GM19023 (cell line): ENCODE results near the gene EPB41L1.

ENCODE experiments used
- ATAC-seq: cut with Tn5 transposase; IDR thresholded peaks from one replicate; pipeline ENCODE4 v1.9.1; 2021; ENCODE audit warnings: mild to moderate bottlenecking, moderate library complexity; ENCODE audit not compliant: unreplicated experiment

The EPB41L1 gene

DNA sequence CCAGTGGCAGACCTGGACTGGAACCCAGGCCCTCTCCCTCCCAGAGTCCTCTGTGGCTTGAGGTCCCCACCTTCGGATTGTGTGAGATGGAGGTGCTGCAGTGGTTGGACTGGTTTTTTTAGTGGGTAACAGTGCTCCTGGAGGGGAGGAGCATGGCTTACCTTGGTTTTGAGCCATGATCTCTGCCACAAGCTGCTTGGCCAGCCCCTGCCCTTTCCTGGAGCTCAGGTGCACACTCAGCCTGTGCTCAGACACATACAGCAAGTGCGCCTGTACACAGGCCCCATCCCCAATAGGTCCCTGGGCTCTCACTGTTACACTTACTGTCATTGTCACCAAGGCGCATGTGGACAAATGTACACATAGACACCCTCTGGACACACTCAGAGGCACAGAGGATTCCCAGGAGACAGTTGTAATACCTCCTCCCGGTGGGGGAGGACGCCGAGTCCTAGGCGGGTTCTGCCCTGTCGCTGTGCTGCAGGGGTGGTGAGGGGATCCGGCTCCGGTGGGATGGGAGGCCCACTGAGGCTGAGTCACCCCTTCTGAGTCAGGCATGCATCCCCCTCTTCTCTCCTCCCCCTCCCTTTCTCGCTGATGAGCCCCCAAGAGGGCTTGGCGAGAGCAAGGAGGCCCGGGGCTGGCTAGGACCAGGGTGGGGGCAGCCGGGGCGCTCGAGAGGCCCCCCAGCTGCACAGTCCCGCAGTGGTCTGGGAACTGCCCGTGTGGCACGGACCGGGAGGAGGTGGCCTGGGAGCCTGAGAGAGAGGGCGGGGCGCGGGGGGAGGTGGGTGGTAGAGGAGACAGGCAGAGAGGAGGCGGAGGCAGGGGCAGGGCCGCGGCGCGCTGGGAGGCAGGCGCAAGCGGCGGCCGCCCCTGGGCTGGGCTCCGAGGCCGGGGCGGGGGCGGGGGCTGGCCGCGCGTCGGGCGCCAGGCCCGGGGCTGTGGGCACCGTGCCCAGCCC is 522 bp upstream of the EPB41L1 start:
- no peak for ATAC-seq

DNA sequence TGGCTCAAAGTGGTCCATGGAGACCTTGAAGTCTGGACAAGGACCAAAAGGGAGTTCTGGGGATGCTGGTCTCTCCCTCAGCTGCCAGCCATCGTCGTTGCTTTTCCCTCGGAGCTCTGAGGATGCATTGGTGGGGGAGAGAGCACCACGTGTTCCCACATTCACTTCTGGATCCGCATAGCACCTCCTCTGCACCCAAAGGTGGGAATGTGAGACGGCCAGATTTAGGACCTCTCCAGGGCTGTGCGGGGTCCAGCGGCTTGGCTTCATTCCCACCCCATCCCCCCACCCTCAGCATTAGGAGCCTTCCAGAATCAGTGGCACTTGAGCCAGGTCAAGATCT is 1.1 kb downstream of the EPB41L1 start:
- ATAC-seq: no peak

DNA sequence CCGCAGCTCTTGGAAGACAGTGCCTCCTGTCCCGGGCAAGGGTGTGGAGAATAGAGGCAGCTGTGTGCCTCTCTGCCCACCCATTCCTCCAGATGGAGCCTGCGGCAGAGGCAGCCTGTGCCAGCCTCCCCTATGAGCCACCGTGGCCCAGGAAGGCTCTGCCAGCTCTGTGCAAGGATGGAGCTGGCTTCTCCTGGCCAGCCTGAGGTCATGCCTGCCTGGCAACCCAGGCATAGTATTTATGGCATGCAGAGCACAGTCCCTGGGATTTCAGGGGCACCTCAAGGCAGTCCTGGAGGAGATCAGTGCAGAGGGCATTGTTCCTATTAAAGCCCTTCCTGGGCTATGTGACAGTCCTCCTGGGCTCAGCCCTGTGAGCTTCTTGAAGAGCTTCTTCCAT is 1.5 kb downstream of the EPB41L1 start:
- ATAC-seq: no peak

GRCh38 chr20:36157610-36158009 is 3.1 kb downstream of the EPB41L1 start:
- no peak for ATAC-seq

DNA sequence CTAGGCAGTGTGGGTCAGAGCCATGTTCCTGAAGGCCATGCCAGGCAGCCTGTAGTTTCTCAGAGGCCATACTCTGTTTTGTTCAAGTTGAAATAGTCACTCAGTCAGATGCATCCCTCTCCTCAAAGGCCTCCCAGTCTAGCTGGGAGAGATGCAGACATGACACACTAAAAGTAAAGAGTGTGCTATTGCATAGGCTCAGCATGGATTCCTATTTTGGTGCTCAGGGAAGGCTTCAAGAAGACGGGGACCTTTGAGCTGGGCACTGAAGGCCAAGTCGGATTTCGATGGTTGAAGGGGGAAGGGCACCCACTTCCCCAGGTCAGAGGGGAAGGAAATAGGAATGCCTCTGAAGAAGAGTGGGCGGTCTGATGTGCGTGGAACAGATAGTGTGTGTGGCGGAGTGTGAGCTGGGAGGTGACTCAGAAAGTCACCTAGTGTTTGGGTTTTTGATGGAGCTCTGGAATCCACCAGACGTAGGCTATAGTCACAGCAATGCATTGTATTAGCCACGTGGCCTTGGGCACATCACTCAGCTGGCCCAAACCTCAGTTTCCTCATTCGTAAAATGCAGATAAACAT is 3.7 kb downstream of the EPB41L1 start:
- ATAC-seq: no peak

GRCh38 chr20:36159833-36160232 is 5.3 kb downstream of the EPB41L1 start:
- no peak for ATAC-seq

DNA sequence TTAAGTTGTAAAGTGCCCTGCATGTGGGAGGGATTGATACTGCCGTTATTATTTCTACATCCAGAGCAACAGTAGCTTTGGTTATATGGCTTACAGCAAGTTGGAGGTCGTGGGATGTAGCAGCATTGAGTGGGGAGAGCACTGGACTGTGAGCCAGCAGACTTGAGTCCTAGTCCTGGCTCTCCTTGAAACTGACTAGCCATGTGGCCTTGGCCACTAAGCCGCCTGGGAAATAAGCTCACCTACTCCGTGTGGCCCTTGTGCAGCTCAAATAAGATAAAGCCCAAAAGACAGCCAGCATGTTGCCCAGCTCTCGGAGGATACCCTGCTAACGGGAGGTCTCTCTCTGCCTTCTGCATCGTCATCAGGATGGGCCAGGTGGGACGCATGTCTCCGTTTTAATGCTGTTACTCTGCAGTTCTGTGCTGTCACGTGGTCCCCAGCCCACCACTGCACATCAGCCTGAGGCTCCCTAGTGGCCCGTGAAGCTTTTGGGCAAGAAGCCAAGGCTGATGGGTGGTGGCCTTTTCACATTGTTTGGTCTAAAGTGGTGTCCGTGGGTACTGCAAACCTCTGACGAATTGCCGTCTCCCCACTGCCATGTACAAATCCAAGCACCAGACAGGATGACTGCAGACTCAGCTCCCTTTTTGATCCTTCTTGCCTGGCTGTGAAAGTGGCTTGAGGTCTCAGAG is 7.9 kb downstream of the EPB41L1 start:
- no peak for ATAC-seq

DNA sequence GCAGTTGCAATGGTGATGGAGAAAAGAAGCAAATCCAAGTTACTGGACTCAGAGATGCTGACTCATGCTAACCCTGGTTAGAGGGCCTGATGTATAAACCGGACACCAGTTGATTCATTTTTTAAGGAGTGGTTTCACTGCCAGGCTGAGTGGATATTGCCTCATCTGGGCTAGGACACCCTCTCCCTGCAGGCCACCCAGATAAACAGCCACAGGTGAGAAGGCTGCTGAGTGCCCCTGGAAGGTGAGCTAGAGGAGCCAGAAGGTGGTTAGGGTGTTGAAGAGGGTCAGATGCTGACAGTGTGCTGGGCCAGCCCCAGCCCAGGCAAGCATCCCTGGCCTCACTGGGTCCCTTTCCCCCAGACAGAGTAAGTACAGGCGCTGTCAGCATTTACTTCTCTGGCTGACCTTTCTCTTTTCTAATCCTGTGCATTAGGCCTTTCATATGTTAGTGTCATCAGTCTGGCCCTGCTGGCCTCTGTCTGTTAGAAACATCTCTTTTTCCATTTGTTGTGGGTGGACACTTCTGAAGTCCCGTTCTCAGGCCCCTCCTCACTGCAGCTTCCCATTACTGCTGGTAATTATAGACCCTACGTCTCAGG is 13.5 kb downstream of the EPB41L1 start:
- no peak for ATAC-seq

- no peak for ATAC-seq
Observed at GRCh38 chr20:36170542-36171215, 16.1 kb downstream of the EPB41L1 start.

GRCh38 chr20:36173451-36173933 is 19.0 kb downstream of the EPB41L1 start:
- ATAC-seq: no peak

- no peak for ATAC-seq
Observed at GRCh38 chr20:36175016-36175415, 20.5 kb downstream of the EPB41L1 start.

GRCh38 chr20:36175475-36175995 is 21.0 kb downstream of the EPB41L1 start:
- no peak for ATAC-seq

GRCh38 chr20:36177716-36178115 is 23.2 kb downstream of the EPB41L1 start:
- ATAC-seq: no peak

GRCh38 chr20:36179170-36179945 is 24.8 kb downstream of the EPB41L1 start:
- ATAC-seq: no peak

DNA sequence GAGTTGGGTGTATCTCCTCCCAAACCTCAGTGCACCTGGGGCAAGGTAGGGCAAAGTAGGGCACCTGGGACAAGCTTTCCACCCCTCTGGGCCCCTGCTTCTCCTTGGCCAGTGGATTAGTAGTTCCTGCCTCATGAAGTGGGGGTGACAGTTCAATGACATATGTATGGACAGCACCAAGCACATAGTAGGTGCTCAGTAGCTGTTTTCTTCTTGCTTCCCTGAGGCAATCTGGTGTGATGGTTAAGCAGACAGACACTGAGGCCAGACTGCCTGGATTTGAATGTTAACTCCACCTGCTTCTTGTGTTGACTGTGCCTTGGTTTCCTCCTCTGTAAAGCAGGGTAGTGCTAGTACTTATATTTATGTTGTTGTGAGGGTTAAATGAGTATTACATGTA is 25.8 kb downstream of the EPB41L1 start:
- no peak for ATAC-seq

GRCh38 chr20:36181934-36182603 is 27.5 kb downstream of the EPB41L1 start:
- no peak for ATAC-seq

GRCh38 chr20:36182604-36183154 is 28.1 kb downstream of the EPB41L1 start:
- no peak for ATAC-seq

GRCh38 chr20:36183155-36183944 is 28.8 kb downstream of the EPB41L1 start:
- ATAC-seq: no peak
